K562 (cell line): ENCODE results near the gene ZNF467. TPM values are rescaled to one million over a fixed set of nuclear protein-coding genes. Genes with fewer than 3 reads are reported as not detected.

Experiments
- ATAC-seq: fragments of 200-7000 bp; cut with Tn5 transposase; 3 replicates; pipeline ENCODE4 v1.9.1; 2020; ENCODE audit warnings: moderate library complexity
- BruUV-seq: library from RNA; stranded (reverse); fragments of 400-500 nt; replicated peaks from 2 replicates; lab custom pipeline; 2021; lab: Mats Ljungman, UMichigan
- CTCF ChIA-PET: fragments of 300-600 bp; formaldehyde crosslinking; extraction: SDS; loops from one replicate; lab custom pipeline; 2021; ENCODE audit warnings: low intra/inter-chr PET ratio; lab: Yijun Ruan, JAX
- POLR2A ChIA-PET: fragments of 300-600, 350-650 bp; sonication (Branson Sonifier 250); formaldehyde crosslinking; extraction: SDS; loops from one replicate; lab custom pipeline; 2021; ENCODE audit warnings: antibody characterized with exemption, inconsistent platforms; lab: Yijun Ruan, JAX
- DNase-seq, 4 experiments: peaks; one replicate each; pipeline versions ENCODE4 v3.0.0 to v3.0.0-alpha.2; 2011 to 2018; ENCODE audit warnings: low spot score in 3 of 4, mixed read lengths in 3 of 4; ENCODE audit errors: extremely low read depth in 1 of 4
- FAIRE-seq: peaks from 2 replicates; lab custom pipeline; 2011; peaks lifted over from hg19 to GRCh38; lab: Jason Lieb, UNC
- H2AFZ ChIP-seq: 2 replicates; pipeline ENCODE4 v1.6.0; 2011; ENCODE audit warnings: low read depth, low read length, control low read depth, inconsistent platforms
- H3K27ac ChIP-seq: fragments of 200-600 bp; 3 replicates; pipeline ENCODE4 v1.8.0; 2011; ENCODE audit warnings: low read depth, mild to moderate bottlenecking, control low read depth, inconsistent platforms, low read length, moderate library complexity, mixed read lengths; ENCODE audit errors: extremely low read depth
- H3K27me3 ChIP-seq, 2 experiments: fragments of 300-600 bp in 1 of 2; 2 replicates in 1 of 2; 3 replicates in 1 of 2; pipeline versions ENCODE4 v1.6.0 to v1.8.0; 2011; ENCODE audit warnings: inconsistent platforms in 2 of 2, low read length in 2 of 2, mild to moderate bottlenecking in 1 of 2, mixed read lengths in 1 of 2, moderate library complexity in 1 of 2; ENCODE audit not compliant: control insufficient read depth in 2 of 2, insufficient read depth in 2 of 2
- H3K36me3 ChIP-seq: fragments of 300-600 bp; 3 replicates; pipeline ENCODE4 v1.8.0; 2011; ENCODE audit warnings: mild to moderate bottlenecking, low read length, inconsistent platforms; ENCODE audit not compliant: control insufficient read depth, insufficient read depth
- H3K4me1 ChIP-seq, 2 experiments: fragments of 200-600 bp in 1 of 2; replicated peaks in 1 of 2; 2 replicates in 1 of 2; 3 replicates in 1 of 2; pipeline versions ENCODE4 v1.5.1 to v1.8.0; 2011; ENCODE audit warnings: inconsistent platforms in 2 of 2, low read length in 2 of 2, mild to moderate bottlenecking in 1 of 2, mixed read lengths in 1 of 2, moderate library complexity in 1 of 2; ENCODE audit not compliant: control insufficient read depth in 2 of 2, insufficient read depth in 2 of 2
- H3K4me2 ChIP-seq: 2 replicates; pipeline ENCODE4 v1.6.1; 2011; ENCODE audit warnings: low read length, control low read depth, inconsistent platforms, mixed read lengths; ENCODE audit not compliant: insufficient read depth
- H3K4me3 ChIP-seq: fragments of 200-600 bp; sonication (generic), shearing (Covaris generic); 2 replicates; pipeline ENCODE4 v1.5.1; 2016; ENCODE audit warnings: control low read depth, inconsistent platforms
- H3K79me2 ChIP-seq: fragments of 200-600 bp; 3 replicates; pipeline ENCODE4 v1.8.0; 2011; ENCODE audit warnings: low read length, inconsistent platforms; ENCODE audit not compliant: control insufficient read depth, insufficient read depth
- H3K9ac ChIP-seq, 2 experiments: 2 replicates each; pipeline versions ENCODE4 v1.6.0 to v1.6.1; 2011; ENCODE audit warnings: low read depth in 2 of 2, low read length in 2 of 2, control low read depth in 1 of 2, inconsistent platforms in 1 of 2, mild to moderate bottlenecking in 1 of 2, mixed read lengths in 1 of 2; ENCODE audit not compliant: insufficient read depth in 1 of 2
- H3K9me1 ChIP-seq: one replicate; pipeline ENCODE4 v1.6.0; 2011; ENCODE audit warnings: inconsistent platforms, mild to moderate bottlenecking, low read length, moderate library complexity; ENCODE audit not compliant: control insufficient read depth, insufficient read depth
- H3K9me3 ChIP-seq: replicated peaks from 2 replicates; pipeline ENCODE4 v1.5.1; 2011; ENCODE audit warnings: low read depth, low read length, inconsistent platforms; ENCODE audit not compliant: control insufficient read depth, insufficient read depth
- H4K20me1 ChIP-seq: replicated peaks from 2 replicates; pipeline ENCODE4 v1.6.1; 2011; ENCODE audit warnings: low read length, inconsistent platforms, mixed read lengths; ENCODE audit not compliant: control insufficient read depth, insufficient read depth
- ARID4B ChIP-seq: sonication (generic); formaldehyde crosslinking; IDR thresholded peaks from 2 replicates; pipeline ENCODE4 v1.8.0; 2022; ENCODE audit warnings: mild to moderate bottlenecking, missing genetic modification reagents
- BRD9 ChIP-seq: fragments of 450-650 bp; IDR thresholded peaks from 2 replicates; pipeline ENCODE4 v1.6.1; 2018; ENCODE audit warnings: low read depth; ENCODE audit not compliant: partially characterized antibody
- SLC30A9 ChIP-seq: fragments of 250-450 bp; sonication (Bioruptor Pico); IDR thresholded peaks from 2 replicates; pipeline ENCODE4 v1.8.0; 2022; ENCODE audit warnings: mild to moderate bottlenecking, moderate library complexity
- ZNF134 ChIP-seq: fragments of 250-450 bp; sonication (Bioruptor Pico); conservative IDR thresholded peaks from 2 replicates; pipeline ENCODE4 v1.4.0; 2020
- ZNF212 ChIP-seq: fragments of 450-650 bp; formaldehyde crosslinking; IDR thresholded peaks from 2 replicates; pipeline ENCODE4 v1.4.0; 2020; ENCODE audit warnings: mild to moderate bottlenecking
- ZNF311 ChIP-seq: fragments of 250-450 bp; sonication (Bioruptor Pico); IDR thresholded peaks from 2 replicates; pipeline ENCODE4 v1.4.0; 2020; ENCODE audit warnings: mild to moderate bottlenecking, moderate library complexity
- ZSCAN32 ChIP-seq: fragments of 450-650 bp; formaldehyde crosslinking; IDR thresholded peaks from 2 replicates; pipeline ENCODE4 v1.4.0; 2020; ENCODE audit warnings: mild to moderate bottlenecking, moderate library complexity
- WGBS: fragments of 100-300 bp; shearing (Covaris generic); methylation state at CpG from one replicate; pipeline ENCODE4 v1.1.6; 2016; ENCODE audit warnings: low coverage, mixed read lengths; ENCODE audit not compliant: insufficient coverage; ENCODE audit errors: missing lambda C conversion rate; 5-methylcytosine and 5-hydroxymethylcytosine counted together
- in situ Hi-C: fragments of 300-500 bp; cut with MboI; formaldehyde crosslinking; loops from 4 replicates; pipeline ENCODE4 v1.15.0; 2018; ENCODE audit warnings: inconsistent platforms, mixed read lengths
- intact Hi-C: fragments of 100-400 bp; cut with micrococcal nuclease; formaldehyde crosslinking; loops from 2 replicates; pipeline ENCODE4 v1.14.2; 2022
- polyA plus RNA-seq, 8 experiments: library from polyadenylated mRNA; depleted of rRNA in 4 of 8; stranded (reverse) in 5 of 8; unstranded in 3 of 8; fragments of >200 nt; fragmentation: Nextera tagmentation in 2 of 8; fragmentation: Illumina TruSeq in 1 of 8; extraction: Ambion mirVana in 2 of 8; extraction: Trizol in 1 of 8; gene quantifications; 2 replicates each; pipeline versions ENCODE4 v1.2.1 to v1.2.3, GENCODE V29; 2011 to 2014; ENCODE audit warnings: inconsistent platforms in 1 of 8, missing spikeins in 1 of 8
- total RNA-seq, 7 experiments: library from RNA; depleted of rRNA in 6 of 7; stranded (reverse); fragments of >200 nt in 6 of 7; fragmentation: Illumina TruSeq in 2 of 7; extraction: Trizol in 2 of 7; gene quantifications; 2 replicates each; pipeline versions ENCODE4 v1.2.1 to v1.2.3, GENCODE V29; 2011 to 2021; ENCODE audit warnings: low replicate concordance in 1 of 7
- TF ChIP-seq, protein P1 (sequence below): fragments of 200-800 bp; sonication (Bioruptor generic); IDR thresholded peaks from 2 replicates; pipeline ENCODE4 v1.6.1; 2017; ENCODE audit warnings: missing genetic modification characterization, missing compliant biosample characterization
- TF ChIP-seq, protein P2 (sequence below), 3 experiments: IDR thresholded peaks in 2 of 3; conservative IDR thresholded peaks in 1 of 3; 2 replicates each; pipeline ENCODE4 v1.5.1; 2011 to 2012; ENCODE audit warnings: low read length in 3 of 3, mild to moderate bottlenecking in 3 of 3, control low read depth in 2 of 3, improper control_type of control experiment in 1 of 3, inconsistent platforms in 1 of 3, low read depth in 1 of 3, mixed read lengths in 1 of 3, moderate library complexity in 1 of 3; ENCODE audit not compliant: insufficient read depth in 2 of 3

The ZNF467 gene
- total and polyA plus RNA-seq, 9 of the 15 experiments (the other 6 are each of a cell fraction or from before 2014, with no cell fraction given) = 0.32 to 14.2 (median 1.7) TPM

DNA sequence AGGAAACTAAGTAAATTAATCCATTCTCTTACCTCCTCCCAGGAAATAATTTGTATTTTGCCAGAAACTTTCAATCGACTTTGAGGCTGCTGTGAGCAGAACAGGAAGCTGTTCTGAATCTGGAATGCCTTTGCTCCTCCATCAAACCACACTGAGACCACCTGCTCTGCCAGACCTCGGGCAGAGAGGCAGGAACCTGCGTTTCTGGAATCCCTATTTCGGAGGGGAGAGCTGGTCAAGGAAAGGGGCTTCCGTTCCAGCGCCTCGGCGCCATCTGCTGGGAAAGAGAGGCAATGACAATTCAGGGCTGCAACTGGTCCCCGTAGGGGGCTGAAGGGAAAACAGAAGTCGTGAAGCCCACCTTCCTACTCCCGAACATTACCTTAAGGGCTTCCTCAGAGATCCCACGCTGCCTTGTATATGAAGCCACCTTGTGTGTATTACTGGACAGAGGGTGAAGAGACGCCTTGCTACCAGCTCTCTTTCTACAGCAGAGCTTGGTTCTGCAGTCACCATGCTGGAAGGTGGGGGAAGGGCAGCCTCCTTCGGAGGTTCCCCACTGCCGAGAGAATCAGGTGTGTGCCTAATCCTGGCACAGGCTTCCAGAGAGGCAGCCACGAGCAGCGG lies 31.2 kb downstream of the ZNF467 start (continued):
- TF ChIP-seq, protein P1, sequence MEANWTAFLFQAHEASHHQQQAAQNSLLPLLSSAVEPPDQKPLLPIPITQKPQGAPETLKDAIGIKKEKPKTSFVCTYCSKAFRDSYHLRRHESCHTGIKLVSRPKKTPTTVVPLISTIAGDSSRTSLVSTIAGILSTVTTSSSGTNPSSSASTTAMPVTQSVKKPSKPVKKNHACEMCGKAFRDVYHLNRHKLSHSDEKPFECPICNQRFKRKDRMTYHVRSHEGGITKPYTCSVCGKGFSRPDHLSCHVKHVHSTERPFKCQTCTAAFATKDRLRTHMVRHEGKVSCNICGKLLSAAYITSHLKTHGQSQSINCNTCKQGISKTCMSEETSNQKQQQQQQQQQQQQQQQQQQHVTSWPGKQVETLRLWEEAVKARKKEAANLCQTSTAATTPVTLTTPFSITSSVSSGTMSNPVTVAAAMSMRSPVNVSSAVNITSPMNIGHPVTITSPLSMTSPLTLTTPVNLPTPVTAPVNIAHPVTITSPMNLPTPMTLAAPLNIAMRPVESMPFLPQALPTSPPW (CRISPR knock-in tag) = peak; percentile 30; the same call in 1 of the 2 replicates
- TF ChIP-seq ZSCAN32 (CRISPR knock-in tag) (no peak), BRD9 (peak; percentile 39)

- Histone ChIP-seq H3K36me3 (no peaks in the 10 kb centered on the region), H3K4me1 (peaks cover 4 to 9% of the 10 kb centered on the region in 2 experiments), H3K27ac (no peak overlapping the region), H2AFZ (peak overlapping the region; percentile 82), H3K4me2 (peak overlapping the region; percentile 51), H3K79me2 (no peaks in the 10 kb centered on the region), H3K9ac (peak overlapping the region in 1 of 2 experiments; percentile 76; a peak in 1 of 4 replicates), H3K9me3 (no peaks in the 10 kb centered on the region), H3K9me1 (no peaks in the 10 kb centered on the region), H3K4me3 (no peak overlapping the region), H4K20me1 (0 out of 2 replicates have a peak, but pooled peaks cover 3% of the 10 kb centered on the region), H3K27me3 (peaks cover 5 to 15% of the 10 kb centered on the region in 2 experiments; a peak in 4 of 5 replicates)
- in situ Hi-C loops (no loop called here), intact Hi-C loops (loop anchor here (1.0 kb wide), 3 partner anchors 46 to 79 kb away; no protein-coding TSS in a partner anchor)
- FAIRE-seq (no peak), DNase-seq (no peak), ATAC-seq (peak; percentile 37)
- CTCF ChIA-PET = interaction anchor here (1.1 to 2.8 kb wide), 4 partner anchors 12 to 546 kb away, joined by 4 to 23 read pairs (median 8); partner anchors contain the start of gene ZNF282
- WGBS = 16% methylated on average over 13 of the region's 13 CpGs
- no TSS peak for BruUV-seq
- no peak for TF ChIP-seq ZNF212 (CRISPR knock-in tag)
- TF ChIP-seq, protein P2, sequence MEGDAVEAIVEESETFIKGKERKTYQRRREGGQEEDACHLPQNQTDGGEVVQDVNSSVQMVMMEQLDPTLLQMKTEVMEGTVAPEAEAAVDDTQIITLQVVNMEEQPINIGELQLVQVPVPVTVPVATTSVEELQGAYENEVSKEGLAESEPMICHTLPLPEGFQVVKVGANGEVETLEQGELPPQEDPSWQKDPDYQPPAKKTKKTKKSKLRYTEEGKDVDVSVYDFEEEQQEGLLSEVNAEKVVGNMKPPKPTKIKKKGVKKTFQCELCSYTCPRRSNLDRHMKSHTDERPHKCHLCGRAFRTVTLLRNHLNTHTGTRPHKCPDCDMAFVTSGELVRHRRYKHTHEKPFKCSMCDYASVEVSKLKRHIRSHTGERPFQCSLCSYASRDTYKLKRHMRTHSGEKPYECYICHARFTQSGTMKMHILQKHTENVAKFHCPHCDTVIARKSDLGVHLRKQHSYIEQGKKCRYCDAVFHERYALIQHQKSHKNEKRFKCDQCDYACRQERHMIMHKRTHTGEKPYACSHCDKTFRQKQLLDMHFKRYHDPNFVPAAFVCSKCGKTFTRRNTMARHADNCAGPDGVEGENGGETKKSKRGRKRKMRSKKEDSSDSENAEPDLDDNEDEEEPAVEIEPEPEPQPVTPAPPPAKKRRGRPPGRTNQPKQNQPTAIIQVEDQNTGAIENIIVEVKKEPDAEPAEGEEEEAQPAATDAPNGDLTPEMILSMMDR (IDR thresholded peaks at IDR 0.05 in 2 of 3, conservative IDR thresholded peaks at IDR 0.05 in 1 of 3; ENCODE audit: insufficient read depth in 2 of 3, low read depth in 1 of 3, low read length in 3 of 3) = 0 out of 6 replicates have a peak, but pooled peaks of 1 of the 3 experiments have one; percentile 7
- TF ChIP-seq ZNF134 (CRISPR knock-in tag) = no peak
- no peak for TF ChIP-seq ZNF311
- TF ChIP-seq ARID4B (CRISPR knock-in tag) = no peak
- TF ChIP-seq SLC30A9 (CRISPR knock-in tag) = no peak
- POLR2A ChIA-PET = interaction anchor here (0.6 to 1.4 kb wide), 12 partner anchors 9 to 967 kb away, joined by 3 to 10 read pairs (median 4); partner anchors contain the start of gene ZNF282
These were observed 31.8 kb downstream of the ZNF467 start for GRCh38 chr7:149741629-149742028.
